HepG2 (cell line): ENCODE results near the gene ANO9. TPM values are rescaled to one million over a fixed set of nuclear protein-coding genes. Genes with fewer than 3 reads are reported as not detected.

Experiments used
- DNMT1 ChIP-seq: sonication (generic); formaldehyde crosslinking; IDR thresholded peaks from 2 replicates; pipeline ENCODE4 v1.5.1; 2020; ENCODE audit warnings: mild to moderate bottlenecking, missing genetic modification reagents
- ELF1 ChIP-seq: sonication (generic); formaldehyde crosslinking; IDR thresholded peaks from 2 replicates; pipeline ENCODE4 v1.4.0; 2020; ENCODE audit warnings: missing genetic modification reagents
- GZF1 ChIP-seq: sonication (generic); formaldehyde crosslinking; IDR thresholded peaks from 2 replicates; pipeline ENCODE4 v1.5.1; 2020; ENCODE audit warnings: mild to moderate bottlenecking, missing genetic modification reagents
- HNRNPL ChIP-seq: fragments of 200-400 bp; formaldehyde crosslinking; IDR thresholded peaks from 2 replicates; pipeline ENCODE4 v1.6.1; 2017; ENCODE audit warnings: mild to moderate bottlenecking, low read depth, low read length
- KLF15 ChIP-seq: sonication (generic); formaldehyde crosslinking; IDR thresholded peaks from 2 replicates; pipeline ENCODE4 v1.8.1; 2023; ENCODE audit warnings: borderline replicate concordance, mild to moderate bottlenecking, inconsistent platforms, missing genetic modification reagents, mixed read lengths
- MAFK ChIP-seq, 2 experiments: IDR thresholded peaks in 1 of 2; conservative IDR thresholded peaks in 1 of 2; 2 replicates each; pipeline ENCODE4 v1.6.1; 2011; ENCODE audit warnings: improper control_type of control experiment in 2 of 2, low read length in 2 of 2
- MEIS1 ChIP-seq: sonication (generic); formaldehyde crosslinking; IDR thresholded peaks from 2 replicates; pipeline ENCODE4 v1.9.0; 2021; ENCODE audit warnings: mild to moderate bottlenecking, missing genetic modification reagents, moderate library complexity, borderline replicate concordance
- MIER3 ChIP-seq: IDR thresholded peaks from 2 replicates; pipeline ENCODE4 v1.6.1; 2016; ENCODE audit warnings: missing compliant biosample characterization, borderline replicate concordance
- NCOR1 ChIP-seq: fragments of 200-600 bp; sonication (generic); IDR thresholded peaks from 2 replicates; pipeline ENCODE4 v1.7.0; 2017; ENCODE audit warnings: antibody characterized with exemption, low read length, borderline replicate concordance
- NFKB2 ChIP-seq: sonication (generic); formaldehyde crosslinking; IDR thresholded peaks from 2 replicates; pipeline ENCODE4 v1.4.0; 2020; ENCODE audit warnings: missing genetic modification reagents, borderline replicate concordance
- NFRKB ChIP-seq: fragments of 450-650 bp; IDR thresholded peaks from 2 replicates; pipeline ENCODE4 v1.6.1; 2017
- PCBP1 ChIP-seq: fragments of 200-400 bp; formaldehyde crosslinking; IDR thresholded peaks from 2 replicates; pipeline ENCODE4 v1.6.1; 2017; ENCODE audit warnings: mild to moderate bottlenecking, low read depth, low read length, borderline replicate concordance
- PLSCR1 ChIP-seq: sonication (generic); formaldehyde crosslinking; IDR thresholded peaks from 2 replicates; pipeline ENCODE4 v1.5.0; 2020; ENCODE audit warnings: missing genetic modification reagents, mild to moderate bottlenecking, borderline replicate concordance
- POLR2A ChIP-seq, 2 experiments: IDR thresholded peaks; 2 replicates each; pipeline ENCODE4 v1.6.1; 2011; ENCODE audit warnings: low read depth in 2 of 2, low read length in 2 of 2, mild to moderate bottlenecking in 1 of 2, moderate library complexity in 1 of 2; ENCODE audit not compliant: insufficient read depth in 1 of 2
- RAD21 ChIP-seq: fragments of 450-650 bp; formaldehyde crosslinking; IDR thresholded peaks from 2 replicates; pipeline ENCODE4 v1.5.0; 2020; ENCODE audit warnings: mild to moderate bottlenecking
- REPIN1 ChIP-seq: sonication (generic); formaldehyde crosslinking; IDR thresholded peaks from 2 replicates; pipeline ENCODE4 v1.8.0; 2022; ENCODE audit warnings: missing genetic modification reagents, low read depth, mild to moderate bottlenecking, borderline replicate concordance
- RFX3 ChIP-seq: IDR thresholded peaks from 2 replicates; pipeline ENCODE4 v1.6.1; 2016; ENCODE audit warnings: missing biosample characterization, missing genetic modification reagents
- SP4 ChIP-seq: sonication (generic); formaldehyde crosslinking; IDR thresholded peaks from 2 replicates; pipeline ENCODE4 v1.8.1; 2023; ENCODE audit warnings: mild to moderate bottlenecking, missing genetic modification reagents
- TARDBP ChIP-seq: sonication (generic); formaldehyde crosslinking; IDR thresholded peaks from 2 replicates; pipeline ENCODE4 v1.8.0; 2022; ENCODE audit warnings: mild to moderate bottlenecking, missing genetic modification reagents
- THAP11 ChIP-seq: IDR thresholded peaks from 2 replicates; pipeline ENCODE4 v1.6.1; 2016; ENCODE audit warnings: missing biosample characterization, missing genetic modification reagents
- TMF1 ChIP-seq: sonication (generic); formaldehyde crosslinking; IDR thresholded peaks from 2 replicates; pipeline ENCODE4 v1.8.1; 2022; ENCODE audit warnings: low read depth, missing genetic modification reagents
- ZC3H4 ChIP-seq: sonication (generic); formaldehyde crosslinking; IDR thresholded peaks from 2 replicates; pipeline ENCODE4 v1.4.0; 2020; ENCODE audit warnings: missing genetic modification reagents, borderline replicate concordance
- ZFP1 ChIP-seq: IDR thresholded peaks from 2 replicates; pipeline ENCODE4 v1.6.1; 2016
- ZFP36L2 ChIP-seq: sonication (generic); formaldehyde crosslinking; IDR thresholded peaks from 2 replicates; pipeline ENCODE4 v1.4.0; 2020; ENCODE audit warnings: missing genetic modification reagents
- ZNF292 ChIP-seq: sonication (generic); formaldehyde crosslinking; IDR thresholded peaks from 2 replicates; pipeline ENCODE4 v1.8.1; 2022; ENCODE audit warnings: mild to moderate bottlenecking, low read depth, missing genetic modification reagents, borderline replicate concordance
- ZNF30 ChIP-seq: sonication (generic); formaldehyde crosslinking; IDR thresholded peaks from 2 replicates; pipeline ENCODE4 v1.5.0; 2020; ENCODE audit warnings: mild to moderate bottlenecking, missing genetic modification reagents
- ZNF724P ChIP-seq: sonication (generic); formaldehyde crosslinking; IDR thresholded peaks from 2 replicates; pipeline ENCODE4 v1.8.0; 2022; ENCODE audit warnings: missing genetic modification reagents, borderline replicate concordance
- ZNF749 ChIP-seq: sonication (generic); formaldehyde crosslinking; IDR thresholded peaks from 2 replicates; pipeline ENCODE4 v1.8.0; 2022; ENCODE audit warnings: mild to moderate bottlenecking, missing genetic modification reagents, moderate library complexity, borderline replicate concordance
- polyA plus RNA-seq, 8 experiments: library from polyadenylated mRNA; depleted of rRNA in 3 of 8; stranded (reverse) in 7 of 8; unstranded in 1 of 8; fragments of >200 nt; fragmentation: Illumina TruSeq in 4 of 8; extraction: Trizol in 4 of 8; gene quantifications; 2 replicates each; pipeline versions ENCODE4 v1.2.1 to v1.2.3, GENCODE V29; 2011 to 2016; ENCODE audit warnings: low read depth in 4 of 8, missing spikeins in 1 of 8, mixed read lengths in 1 of 8; ENCODE audit not compliant: insufficient read depth in 1 of 8
- total RNA-seq, 5 experiments: library from RNA; depleted of rRNA; stranded (reverse); fragments of >200 nt; fragmentation: Illumina TruSeq; extraction: Trizol; gene quantifications; 2 replicates each; pipeline ENCODE4 v1.2.3, GENCODE V29; 2016; ENCODE audit warnings: low read depth in 1 of 5
- TF ChIP-seq, protein P1 (sequence below): sonication (generic); formaldehyde crosslinking; IDR thresholded peaks from 2 replicates; pipeline ENCODE4 v1.8.0; 2022; ENCODE audit warnings: mild to moderate bottlenecking, missing genetic modification reagents, moderate library complexity
- TF ChIP-seq, protein P2 (sequence below): sonication (generic); formaldehyde crosslinking; IDR thresholded peaks from 2 replicates; pipeline ENCODE4 v1.5.0; 2020; ENCODE audit warnings: missing genetic modification reagents

Gene ANO9
- total and polyA plus RNA-seq, 2 of the 13 experiments (the other 11 are each of a cell fraction or from before 2014, with no cell fraction given): 8.9 to 14.3 TPM

- TF ChIP-seq TMF1 (no peak), ZC3H4 (CRISPR knock-in tag) (no peak), ZNF724P (CRISPR knock-in tag) (no peak), THAP11 (CRISPR knock-in tag) (0 out of 2 replicates have a peak, but pooled peaks have one; percentile 36), REPIN1 (CRISPR knock-in tag) (no peak), ZNF292 (0 out of 2 replicates have a peak, but pooled peaks have one; percentile 28), ZFP1 (CRISPR knock-in tag) (no peak), NFRKB (no peak), ZFP36L2 (CRISPR knock-in tag) (no peak), SP4 (CRISPR knock-in tag) (0 out of 2 replicates have a peak, but pooled peaks have one; percentile 33), RAD21 (no peak), GZF1 (CRISPR knock-in tag) (no peak), POLR2A (IDR thresholded peaks at IDR 0.05; ENCODE audit: insufficient read depth in 1 of 2, low read depth in 2 of 2, low read length in 2 of 2) (no peak), DNMT1 (CRISPR knock-in tag) (no peak), ZNF30 (CRISPR knock-in tag) (no peak), RFX3 (CRISPR knock-in tag) (no peak), MAFK (conservative IDR thresholded peaks at IDR 0.05 in 1 of 2, IDR thresholded peaks at IDR 0.05 in 1 of 2; ENCODE audit: low read length in 2 of 2) (no peak), PLSCR1 (CRISPR knock-in tag) (no peak), NFKB2 (CRISPR knock-in tag) (no peak), PCBP1 (0 out of 2 replicates have a peak, but pooled peaks have one; percentile 8), ELF1 (CRISPR knock-in tag) (peak; percentile 77), TARDBP (no peak), HNRNPL (peak; percentile 65; the same call in 1 of the 2 replicates), NCOR1 (no peak), ZNF749 (no peak), KLF15 (CRISPR knock-in tag) (no peak), MEIS1 (CRISPR knock-in tag) (no peak), MIER3 (no peak)
- TF ChIP-seq, protein P1, sequence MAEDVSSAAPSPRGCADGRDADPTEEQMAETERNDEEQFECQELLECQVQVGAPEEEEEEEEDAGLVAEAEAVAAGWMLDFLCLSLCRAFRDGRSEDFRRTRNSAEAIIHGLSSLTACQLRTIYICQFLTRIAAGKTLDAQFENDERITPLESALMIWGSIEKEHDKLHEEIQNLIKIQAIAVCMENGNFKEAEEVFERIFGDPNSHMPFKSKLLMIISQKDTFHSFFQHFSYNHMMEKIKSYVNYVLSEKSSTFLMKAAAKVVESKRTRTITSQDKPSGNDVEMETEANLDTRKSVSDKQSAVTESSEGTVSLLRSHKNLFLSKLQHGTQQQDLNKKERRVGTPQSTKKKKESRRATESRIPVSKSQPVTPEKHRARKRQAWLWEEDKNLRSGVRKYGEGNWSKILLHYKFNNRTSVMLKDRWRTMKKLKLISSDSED (CRISPR knock-in tag): no peak
- TF ChIP-seq, protein P2, sequence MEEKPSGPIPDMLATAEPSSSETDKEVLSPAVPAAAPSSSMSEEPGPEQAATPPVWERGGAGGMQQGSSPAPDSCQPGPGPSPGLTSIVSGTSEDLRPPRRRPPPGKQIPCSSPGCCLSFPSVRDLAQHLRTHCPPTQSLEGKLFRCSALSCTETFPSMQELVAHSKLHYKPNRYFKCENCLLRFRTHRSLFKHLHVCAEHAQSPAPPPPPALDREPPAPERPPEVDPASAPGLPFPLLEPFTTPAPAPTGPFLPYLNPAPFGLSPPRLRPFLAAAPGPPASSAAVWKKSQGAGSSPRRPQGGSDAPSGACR: no peak
These were observed at the start of gene ANO9 (continued) for GRCh38 chr11:441418-442274.
